H1 (cell line): Measurements from ENCODE around the gene ACE. TPM values are rescaled to one million over a fixed set of nuclear protein-coding genes. Genes with fewer than 3 reads are reported as not detected.

Experiments used
- BCL11A ChIP-seq, 2 experiments: IDR thresholded peaks; one replicate each; pipeline ENCODE4 v1.6.1; 2011; ENCODE audit warnings: low read depth in 2 of 2, low read length in 2 of 2, mild to moderate bottlenecking in 2 of 2
- BRCA1 ChIP-seq: IDR thresholded peaks from 2 replicates; pipeline ENCODE4 v1.6.1; 2012; ENCODE audit warnings: low read depth, low read length, improper control_type of control experiment
- CBX5 ChIP-seq: fragments of 300-800, 300-1000 bp; sonication (generic); IDR thresholded peaks from 2 replicates; pipeline ENCODE4 v1.7.1; 2016; ENCODE audit warnings: antibody characterized with exemption, low read length, low read depth
- CHD2 ChIP-seq: IDR thresholded peaks from 2 replicates; pipeline ENCODE4 v1.6.1; 2012; ENCODE audit warnings: low read length, improper control_type of control experiment
- CTBP2 ChIP-seq: IDR thresholded peaks from 2 replicates; pipeline ENCODE4 v1.7.0; 2011; ENCODE audit warnings: borderline replicate concordance, mild to moderate bottlenecking, moderate library complexity, mixed read lengths, low read length; ENCODE audit not compliant: insufficient read depth, insufficient read length
- EGR1 ChIP-seq: IDR thresholded peaks from 2 replicates; pipeline ENCODE4 v1.6.1; 2011; ENCODE audit warnings: low read depth, low read length, borderline replicate concordance
- EZH2 ChIP-seq: fragments of 200-600 bp; sonication (generic); IDR thresholded peaks from 2 replicates; pipeline ENCODE4 v1.7.1; 2012; ENCODE audit warnings: low read depth, mild to moderate bottlenecking, moderate library complexity, low read length, inconsistent platforms; ENCODE audit not compliant: severe bottlenecking
- HDAC2 ChIP-seq, 2 experiments: fragments of 300-600 bp in 1 of 2; sonication (generic) in 1 of 2; IDR thresholded peaks; 2 replicates each; pipeline ENCODE4 v1.6.1; 2011 to 2012; ENCODE audit warnings: low read depth in 2 of 2, low read length in 2 of 2, mild to moderate bottlenecking in 2 of 2, moderate library complexity in 2 of 2, borderline replicate concordance in 1 of 2, inconsistent platforms in 1 of 2
- KDM4A ChIP-seq: IDR thresholded peaks from one replicate; pipeline ENCODE4 v1.7.1; 2012; ENCODE audit warnings: low read depth, mild to moderate bottlenecking, moderate library complexity, low read length, inconsistent platforms; ENCODE audit not compliant: severe bottlenecking
- KDM5A ChIP-seq: fragments of 200-600 bp; IDR thresholded peaks from 2 replicates; pipeline ENCODE4 v1.7.1; 2012; ENCODE audit warnings: mild to moderate bottlenecking, low read length, inconsistent platforms, mixed read lengths
- NRF1 ChIP-seq: IDR thresholded peaks from 2 replicates; pipeline ENCODE4 v1.6.1; 2011; ENCODE audit warnings: mild to moderate bottlenecking, low read depth, low read length, improper control_type of control experiment
- POLR2A ChIP-seq, 2 experiments: IDR thresholded peaks; 1 replicate in 1 of 2; 2 replicates in 1 of 2; pipeline ENCODE4 v1.6.1; 2011; ENCODE audit warnings: low read depth in 2 of 2, low read length in 2 of 2, mild to moderate bottlenecking in 2 of 2; ENCODE audit errors: control extremely low read depth in 1 of 2
- RAD21 ChIP-seq, 2 experiments: IDR thresholded peaks in 1 of 2; conservative IDR thresholded peaks in 1 of 2; 2 replicates each; pipeline ENCODE4 v1.6.1; 2011; ENCODE audit warnings: low read depth in 2 of 2, low read length in 2 of 2, improper control_type of control experiment in 1 of 2, inconsistent platforms in 1 of 2, mild to moderate bottlenecking in 1 of 2, moderate library complexity in 1 of 2
- RNF2 ChIP-seq: fragments of 200-900, 300-1000 bp; sonication (generic); IDR thresholded peaks from 2 replicates; pipeline ENCODE4 v1.7.1; 2016; ENCODE audit warnings: borderline replicate concordance, low read depth, mild to moderate bottlenecking, antibody characterized with exemption, low read length; ENCODE audit not compliant: poor library complexity, severe bottlenecking; ENCODE audit errors: missing control alignments
- SAP30 ChIP-seq: fragments of 300-600 bp; sonication (generic); IDR thresholded peaks from 2 replicates; pipeline ENCODE4 v1.7.1; 2012; ENCODE audit warnings: low read length, moderate library complexity, mild to moderate bottlenecking, inconsistent platforms; ENCODE audit not compliant: insufficient read depth, insufficient replicate concordance
- SP4 ChIP-seq: IDR thresholded peaks from 2 replicates; pipeline ENCODE4 v1.6.1; 2012; ENCODE audit warnings: low read length, inconsistent platforms
- TAF7 ChIP-seq: optimal IDR thresholded peaks from 2 replicates; pipeline ENCODE3; 2011; ENCODE audit warnings: low read depth, mild to moderate bottlenecking, inconsistent platforms, low read length, moderate library complexity, borderline replicate concordance
- TCF12 ChIP-seq: IDR thresholded peaks from 2 replicates; pipeline ENCODE4 v1.6.1; 2011; ENCODE audit warnings: low read depth, mild to moderate bottlenecking, low read length
- YY1 ChIP-seq: IDR thresholded peaks from 2 replicates; pipeline ENCODE4 v1.6.1; 2011; ENCODE audit warnings: low read depth, mild to moderate bottlenecking, low read length
- polyA plus RNA-seq, 7 experiments: library from polyadenylated mRNA; depleted of rRNA in 3 of 7; stranded (reverse) in 5 of 7; unstranded in 2 of 7; fragments of >200 nt in 5 of 7; fragments of 200-250 nt in 2 of 7; gene quantifications; 1 replicate in 5 of 7; 2 replicates in 1 of 7; 4 replicates in 1 of 7; pipeline versions ENCODE4 v1.2.1 to v1.2.3, GENCODE V29; 2011 to 2013; ENCODE audit warnings: missing spikeins in 2 of 7, mixed read lengths in 2 of 7
- total RNA-seq: library from RNA; stranded (reverse); fragmentation: NEBNext Ultra II Directional; extraction: Animal tissue kit (Norgen Biotek cat#: 25700); gene quantifications from 2 replicates; pipeline ENCODE4 v1.2.1, GENCODE V29; 2021
- TF ChIP-seq, protein P1 (sequence below): IDR thresholded peaks from 2 replicates; pipeline ENCODE4 v1.6.1; 2011; ENCODE audit warnings: low read depth, mild to moderate bottlenecking, low read length; ENCODE audit not compliant: insufficient read depth

The ACE gene
- total and polyA plus RNA-seq, 2 of the 8 experiments (the other 6 are each of a cell fraction or from before 2014, with no cell fraction given) = 2.5 to 5.5 TPM

DNA sequence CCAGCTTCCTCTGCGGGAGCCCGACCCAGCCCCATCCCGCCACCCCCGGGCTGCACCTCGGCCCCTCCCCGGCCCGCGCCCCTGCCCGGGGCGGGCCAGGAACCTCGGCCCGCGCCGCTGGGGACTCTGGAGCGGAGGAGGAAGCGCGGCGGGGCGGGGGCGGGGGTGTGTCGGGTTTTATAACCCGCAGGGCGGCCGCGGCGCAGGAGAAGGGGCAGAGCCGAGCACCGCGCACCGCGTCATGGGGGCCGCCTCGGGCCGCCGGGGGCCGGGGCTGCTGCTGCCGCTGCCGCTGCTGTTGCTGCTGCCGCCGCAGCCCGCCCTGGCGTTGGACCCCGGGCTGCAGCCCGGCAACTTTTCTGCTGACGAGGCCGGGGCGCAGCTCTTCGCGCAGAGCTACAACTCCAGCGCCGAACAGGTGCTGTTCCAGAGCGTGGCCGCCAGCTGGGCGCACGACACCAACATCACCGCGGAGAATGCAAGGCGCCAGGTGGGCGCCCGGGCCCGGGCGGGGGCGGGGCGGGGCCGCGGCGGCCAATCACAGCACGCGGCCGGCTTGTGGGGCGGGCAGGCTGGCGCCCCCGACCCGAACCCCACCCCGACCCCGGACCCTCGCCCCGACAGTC lies at the start of gene ACE (continued):
- TF ChIP-seq SAP30 (no peak), YY1 (no peak), POLR2A (IDR thresholded peaks at IDR 0.05; ENCODE audit: control extremely low read depth in 1 of 2, low read depth in 2 of 2, low read length in 2 of 2) (no peak), KDM4A (peak; percentile 86), SP4 (no peak), KDM5A (no peak), CTBP2 (no peak), HDAC2 (IDR thresholded peaks at IDR 0.05; ENCODE audit: borderline replicate concordance in 1 of 2, low read depth in 2 of 2, low read length in 2 of 2) (0 out of 4 replicates have a peak, but pooled peaks of 1 of the 2 experiments have one; percentile 67), RNF2 (no peak), TCF12 (peak; percentile 72; the same call in 1 of the 2 replicates), CBX5 (no peak), EZH2 (no peak), RAD21 (IDR thresholded peaks at IDR 0.05 in 1 of 2, conservative IDR thresholded peaks at IDR 0.05 in 1 of 2; ENCODE audit: low read depth in 2 of 2, low read length in 2 of 2) (0 out of 4 replicates have a peak, but pooled peaks of 1 of the 2 experiments have one; percentile 3), BRCA1 (no peak), TAF7 (peak; percentile 10), CHD2 (no peak), BCL11A (IDR thresholded peaks at IDR 0.05; ENCODE audit: low read depth in 2 of 2, low read length in 2 of 2) (no peak), NRF1 (no peak), EGR1 (no peak)
- TF ChIP-seq, protein P1, sequence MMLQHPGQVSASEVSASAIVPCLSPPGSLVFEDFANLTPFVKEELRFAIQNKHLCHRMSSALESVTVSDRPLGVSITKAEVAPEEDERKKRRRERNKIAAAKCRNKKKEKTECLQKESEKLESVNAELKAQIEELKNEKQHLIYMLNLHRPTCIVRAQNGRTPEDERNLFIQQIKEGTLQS = no peak
- TF ChIP-seq, all 59 proteins: peak for 14
